Right kidney (tissue), 9 donors: ENCODE results near the gene DIPK1A.

ENCODE experiments used
- DNase-seq: peaks from one replicate; pipeline ENCODE4 v3.0.0-alpha.2; 2016
- long read RNA-seq, 8 donors: transcript quantifications; one replicate each; lab custom pipeline, GENCODE V29; 2026

DIPK1A gene
- long read RNA-seq, donor 1, partial matches to known transcripts, result 0 of 3 reads
- long read RNA-seq, donor 1, other reads (novel, unspliced or antisense), result 0 of 3 reads
- long read RNA-seq, donor 2, partial matches to known transcripts, result 4,875 of 4,946 reads
- long read RNA-seq, donor 2, other reads (novel, unspliced or antisense), result 70 of 4,946 reads
- long read RNA-seq, donor 3, partial matches to known transcripts, result 105 of 106 reads
- long read RNA-seq, donor 3, other reads (novel, unspliced or antisense), result 0 of 106 reads
- long read RNA-seq, donor 4, partial matches to known transcripts, result 0 of 1 reads
- long read RNA-seq, donor 4, other reads (novel, unspliced or antisense), result 0 of 1 reads
- long read RNA-seq, donor 5, partial matches to known transcripts, result 5,495 of 5,631 reads
- long read RNA-seq, donor 5, other reads (novel, unspliced or antisense), result 135 of 5,631 reads
- long read RNA-seq, donor 6, partial matches to known transcripts, result 3,859 of 4,975 reads
- long read RNA-seq, donor 6, other reads (novel, unspliced or antisense), result 1,114 of 4,975 reads
- long read RNA-seq, donor 7, partial matches to known transcripts, result 7,430 of 9,161 reads
- long read RNA-seq, donor 7, other reads (novel, unspliced or antisense), result 1,728 of 9,161 reads
- long read RNA-seq, donor 8, partial matches to known transcripts, result 0 of 3 reads
- long read RNA-seq, donor 8, other reads (novel, unspliced or antisense), result 0 of 3 reads

DNA sequence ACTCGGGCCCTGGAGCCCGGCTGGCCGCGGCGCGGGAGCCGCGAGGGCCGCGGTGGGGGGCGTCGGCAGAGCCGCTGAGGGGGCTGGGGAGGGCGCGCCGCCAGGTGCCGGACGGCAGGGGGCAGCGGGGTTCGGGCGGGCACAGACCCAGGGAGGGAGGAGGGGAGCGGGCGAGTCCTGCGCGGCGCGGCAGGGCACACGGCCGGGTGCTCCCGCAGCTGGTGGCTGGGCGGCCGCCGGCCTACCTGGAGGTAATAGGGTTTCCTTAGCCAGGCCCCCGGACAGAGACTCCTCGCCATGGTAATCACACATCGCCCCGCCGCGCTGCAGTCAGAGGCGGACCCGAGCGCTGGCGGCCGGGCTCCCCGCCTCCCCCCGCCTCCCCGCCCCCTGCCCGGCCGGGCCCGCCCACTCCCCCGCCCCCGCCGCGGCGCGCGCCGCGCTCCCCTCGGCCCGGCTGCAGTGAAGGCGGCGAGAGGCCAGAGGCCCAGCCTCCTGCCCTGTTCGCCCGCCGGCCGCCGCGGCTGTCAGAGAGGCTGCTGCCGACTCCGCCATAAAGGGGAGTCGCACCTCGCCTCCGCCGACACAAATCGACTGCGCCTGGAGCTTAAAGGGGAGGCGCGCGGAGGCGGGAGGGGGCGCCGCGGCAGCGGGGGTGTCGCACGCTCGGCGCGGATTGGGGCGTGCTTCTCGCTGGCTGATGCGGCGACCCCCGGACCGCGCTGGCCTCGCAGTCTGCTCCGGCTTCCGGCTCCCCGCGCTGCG is at the start of gene DIPK1A:
Gene DIPK1A, minus strand, starts transcription at position 332 of the 765 bp plus-strand sequence. Its CDS starts 33 bp downstream, at position 299.
- DNase-seq, result peak; percentile 91

GRCh38 chr1:93007941-93008577 is 46.8 kb upstream of the DIPK1A start:
- DNase-seq, result no peak

GRCh38 chr1:93005252-93005598 is 44.0 kb upstream of the DIPK1A start:
- no peak for DNase-seq

GRCh38 chr1:93004566-93005251 is 43.4 kb upstream of the DIPK1A start:
- no peak for DNase-seq

DNA sequence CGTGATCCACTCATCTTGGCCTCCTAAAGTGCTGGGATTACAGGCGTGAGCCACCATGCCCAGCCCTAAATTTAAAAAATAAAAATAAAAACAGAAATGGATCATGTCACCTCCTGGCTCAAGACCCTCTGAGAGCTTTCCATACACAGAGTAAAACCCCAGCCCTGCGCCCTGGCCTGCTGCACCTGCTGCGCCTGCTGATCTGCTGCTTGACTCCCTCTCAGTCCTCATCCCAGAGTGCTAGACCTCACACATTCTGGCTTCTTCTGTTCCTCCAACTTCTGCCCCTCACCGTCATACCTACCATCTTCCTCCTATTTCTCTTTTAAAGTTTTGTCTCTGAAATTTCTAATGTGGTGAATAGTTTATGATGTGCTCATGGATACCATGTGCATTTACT is 42.7 kb upstream of the DIPK1A start:
- DNase-seq, result no peak

- DNase-seq, result no peak
These were observed 41.5 kb upstream of the DIPK1A start for GRCh38 chr1:93002781-93003180.

DNA sequence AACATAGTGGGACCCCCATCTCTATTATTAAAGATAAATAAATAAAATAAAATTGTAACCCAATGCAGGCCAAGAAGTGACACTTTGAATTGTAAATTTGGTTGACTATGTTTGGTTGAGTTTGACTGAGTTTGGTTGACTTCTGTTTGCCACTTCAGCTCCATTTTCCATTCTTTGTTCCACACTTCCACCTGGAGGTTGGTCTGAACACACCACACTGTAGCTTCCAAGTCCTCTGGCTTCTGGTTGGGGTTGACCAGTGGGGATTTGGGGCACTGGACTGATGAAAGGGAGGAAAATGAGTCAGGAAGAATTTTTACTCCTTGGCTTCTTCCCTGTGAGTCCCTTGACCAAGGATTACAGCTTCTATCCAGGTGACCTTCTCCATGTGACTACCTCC is 40.6 kb upstream of the DIPK1A start:
- DNase-seq, result no peak

DNA sequence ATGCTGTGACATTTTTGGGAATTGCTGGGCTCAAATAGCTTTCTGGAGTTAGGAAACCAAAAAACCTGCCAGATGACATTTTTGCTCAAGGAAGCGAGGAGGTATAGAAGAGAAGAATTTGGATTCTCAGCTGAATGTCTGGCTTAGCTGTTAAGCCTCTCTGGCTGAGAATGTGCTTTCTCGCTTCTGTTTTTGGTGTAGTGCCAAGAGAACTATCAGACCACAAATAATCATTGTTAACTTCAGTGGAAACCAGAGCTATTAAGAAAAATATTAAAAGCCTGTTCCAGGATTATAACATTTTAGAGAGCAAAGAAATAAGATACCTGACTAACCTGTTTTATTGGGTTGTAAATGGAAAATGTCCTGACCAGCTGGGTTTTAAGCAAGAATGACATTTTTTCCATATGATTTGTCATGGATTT is 39.5 kb upstream of the DIPK1A start:
- DNase-seq, result no peak

GRCh38 chr1:93000291-93000690 is 39.0 kb upstream of the DIPK1A start:
- DNase-seq, result no peak

GRCh38 chr1:92998821-92999220 is 37.6 kb upstream of the DIPK1A start:
- no peak for DNase-seq

- no peak for DNase-seq
These were observed 34.5 kb upstream of the DIPK1A start for GRCh38 chr1:92995441-92996430.

GRCh38 chr1:92994105-92994712 is 32.9 kb upstream of the DIPK1A start:
- DNase-seq, result peak; percentile 37

- no peak for DNase-seq
These were observed 32.3 kb upstream of the DIPK1A start for GRCh38 chr1:92993581-92993980.

- no peak for DNase-seq
These were observed 31.6 kb upstream of the DIPK1A start for GRCh38 chr1:92992877-92993276.

GRCh38 chr1:92992054-92992453 is 30.8 kb upstream of the DIPK1A start:
- no peak for DNase-seq

GRCh38 chr1:92990828-92991227 is 29.6 kb upstream of the DIPK1A start:
- DNase-seq, result no peak

GRCh38 chr1:92989936-92990583 is 28.8 kb upstream of the DIPK1A start:
- no peak for DNase-seq

GRCh38 chr1:92989253-92989652 is 28.0 kb upstream of the DIPK1A start:
- no peak for DNase-seq

GRCh38 chr1:92987462-92987861 is 26.2 kb upstream of the DIPK1A start:
- DNase-seq, result no peak

DNA sequence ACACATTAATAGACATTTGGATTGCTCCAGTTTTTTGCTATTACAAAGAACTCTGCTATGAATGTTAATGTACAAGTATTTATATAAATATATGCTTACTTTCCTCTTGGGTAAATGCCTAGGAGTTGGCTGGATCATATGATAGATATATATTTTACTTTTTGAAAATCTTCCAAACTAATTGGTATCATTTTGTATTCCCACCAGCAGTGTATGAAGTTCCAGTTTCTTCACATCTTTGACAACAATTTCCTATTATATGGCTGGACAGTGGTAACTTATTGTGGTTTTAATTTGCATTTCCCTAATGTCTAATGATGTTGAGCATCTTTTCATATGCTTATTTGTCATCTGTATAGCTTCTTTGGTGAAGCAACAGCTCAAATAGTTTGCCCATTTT is 23.8 kb upstream of the DIPK1A start:
- DNase-seq, result no peak
